Neural progenitor cell (in vitro differentiated cells): Measurements from ENCODE around the gene MICAL2.

Source experiments
- EZH2 ChIP-seq: fragments of 200-600 bp; sonication (generic); IDR thresholded peaks from 2 replicates; pipeline ENCODE4 v1.6.1; 2017; ENCODE audit warnings: antibody characterized with exemption, mild to moderate bottlenecking, moderate library complexity
- TF ChIP-seq, protein P1 (sequence below): fragments of 200-600 bp; sonication (generic); IDR thresholded peaks from 2 replicates; pipeline ENCODE4 v1.5.1; 2017; ENCODE audit warnings: antibody characterized with exemption, mild to moderate bottlenecking

DNA sequence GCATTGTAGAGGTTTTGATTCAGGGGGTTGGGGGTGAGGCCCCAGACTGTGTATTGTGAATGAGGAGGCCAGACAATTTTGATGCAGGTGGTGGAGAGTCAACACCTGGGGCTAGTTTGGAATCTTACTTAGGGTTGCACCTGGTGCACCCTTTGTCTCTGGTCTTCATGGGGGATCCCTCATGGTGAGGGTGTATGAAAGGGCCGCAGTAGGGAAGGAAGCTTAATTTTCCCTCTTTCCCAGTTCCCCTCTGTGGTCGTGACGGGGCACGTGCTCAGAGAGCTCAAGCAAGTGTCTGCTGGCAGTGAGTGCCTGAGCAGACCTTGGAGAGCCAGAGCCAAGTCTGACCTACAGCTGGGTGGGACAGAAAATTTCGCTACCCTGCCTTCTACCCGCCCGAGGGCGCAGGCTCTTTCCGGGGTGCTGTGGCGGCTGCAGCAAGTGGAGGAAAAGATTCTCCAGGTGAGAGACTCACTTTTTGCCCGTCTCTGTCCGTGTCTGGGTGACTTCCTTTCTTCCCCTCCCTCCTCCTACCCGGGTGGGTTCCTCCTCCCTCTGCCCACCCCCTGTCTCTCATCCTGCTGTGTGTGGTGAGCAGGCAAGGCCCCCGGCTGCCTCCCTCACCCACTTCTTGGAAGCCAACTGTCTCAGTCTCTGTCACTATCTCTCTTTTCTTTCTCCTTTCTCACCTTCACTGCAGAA is 131.7 kb downstream of the MICAL2 start:
- no peak for TF ChIP-seq EZH2
- TF ChIP-seq, protein P1, sequence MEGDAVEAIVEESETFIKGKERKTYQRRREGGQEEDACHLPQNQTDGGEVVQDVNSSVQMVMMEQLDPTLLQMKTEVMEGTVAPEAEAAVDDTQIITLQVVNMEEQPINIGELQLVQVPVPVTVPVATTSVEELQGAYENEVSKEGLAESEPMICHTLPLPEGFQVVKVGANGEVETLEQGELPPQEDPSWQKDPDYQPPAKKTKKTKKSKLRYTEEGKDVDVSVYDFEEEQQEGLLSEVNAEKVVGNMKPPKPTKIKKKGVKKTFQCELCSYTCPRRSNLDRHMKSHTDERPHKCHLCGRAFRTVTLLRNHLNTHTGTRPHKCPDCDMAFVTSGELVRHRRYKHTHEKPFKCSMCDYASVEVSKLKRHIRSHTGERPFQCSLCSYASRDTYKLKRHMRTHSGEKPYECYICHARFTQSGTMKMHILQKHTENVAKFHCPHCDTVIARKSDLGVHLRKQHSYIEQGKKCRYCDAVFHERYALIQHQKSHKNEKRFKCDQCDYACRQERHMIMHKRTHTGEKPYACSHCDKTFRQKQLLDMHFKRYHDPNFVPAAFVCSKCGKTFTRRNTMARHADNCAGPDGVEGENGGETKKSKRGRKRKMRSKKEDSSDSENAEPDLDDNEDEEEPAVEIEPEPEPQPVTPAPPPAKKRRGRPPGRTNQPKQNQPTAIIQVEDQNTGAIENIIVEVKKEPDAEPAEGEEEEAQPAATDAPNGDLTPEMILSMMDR = no peak
